MM.1S (cell line): ENCODE measurements around the gene EIF4E.

Experiments
- DNase-seq: peaks from one replicate; pipeline ENCODE4 v3.0.0-alpha.2; 2015
- H2AFZ ChIP-seq: fragments of 300-600 bp; sonication (generic); 2 replicates; pipeline ENCODE4 v1.6.0; 2016; ENCODE audit warnings: antibody characterized with exemption, low read length
- H3F3A ChIP-seq: fragments of 300-600 bp; sonication (generic); 2 replicates; pipeline ENCODE4 v1.6.1; 2016; ENCODE audit warnings: mild to moderate bottlenecking, antibody characterized with exemption, low read length, moderate library complexity, mixed read lengths; ENCODE audit not compliant: insufficient read depth
- H3K27ac ChIP-seq: fragments of 300-600 bp; sonication (generic); 2 replicates; pipeline ENCODE4 v1.5.1; 2016; ENCODE audit warnings: mild to moderate bottlenecking, low read length
- H3K27me3 ChIP-seq: fragments of 300-600 bp; sonication (generic); replicated peaks from 2 replicates; pipeline ENCODE4 v1.6.0; 2016; ENCODE audit warnings: low read length; ENCODE audit not compliant: insufficient read depth
- H3K36me3 ChIP-seq: fragments of 300-600 bp; sonication (generic); replicated peaks from 2 replicates; pipeline ENCODE4 v1.6.1; 2016; ENCODE audit warnings: mild to moderate bottlenecking, low read length, mixed read lengths; ENCODE audit not compliant: insufficient read depth
- H3K4me1 ChIP-seq: fragments of 300-600 bp; sonication (generic); 2 replicates; pipeline ENCODE4 v1.6.1; 2016; ENCODE audit warnings: low read length, mixed read lengths
- H3K4me2 ChIP-seq: fragments of 300-600 bp; sonication (generic); 2 replicates; pipeline ENCODE4 v1.6.0; 2016; ENCODE audit warnings: low read depth, low read length
- H3K4me3 ChIP-seq: fragments of 300-600 bp; sonication (generic); 2 replicates; pipeline ENCODE4 v1.5.1; 2016; ENCODE audit warnings: low read length, mixed read lengths
- H3K79me2 ChIP-seq: fragments of 300-600 bp; sonication (generic); 2 replicates; pipeline ENCODE4 v1.6.1; 2016; ENCODE audit warnings: mixed run types, low read length, mixed read lengths
- H3K9ac ChIP-seq: fragments of 300-600 bp; sonication (generic); 2 replicates; pipeline ENCODE4 v1.6.1; 2016; ENCODE audit warnings: low read length, mixed read lengths
- H3K9me2 ChIP-seq: fragments of 300-600 bp; sonication (generic); replicated peaks from 2 replicates; pipeline ENCODE4 v1.6.1; 2016; ENCODE audit warnings: mild to moderate bottlenecking, low read length, mixed read lengths; ENCODE audit not compliant: insufficient read depth
- H3K9me3 ChIP-seq: fragments of 300-600 bp; sonication (generic); replicated peaks from 2 replicates; pipeline ENCODE4 v1.6.1; 2016; ENCODE audit warnings: mild to moderate bottlenecking, low read length, mixed read lengths; ENCODE audit not compliant: insufficient read depth
- H4K20me1 ChIP-seq: fragments of 300-600 bp; sonication (generic); 2 replicates; pipeline ENCODE4 v1.6.1; 2016; ENCODE audit warnings: mild to moderate bottlenecking, low read length, moderate library complexity, mixed read lengths; ENCODE audit not compliant: insufficient read depth
- EZH2 ChIP-seq: fragments of 300-600 bp; sonication (generic); optimal IDR thresholded peaks from 2 replicates; pipeline ENCODE3; 2017; ENCODE audit warnings: low read depth, mild to moderate bottlenecking, antibody characterized with exemption, low read length, mixed read lengths
- EZH2phosphoT487 ChIP-seq: fragments of 300-600 bp; sonication (generic); IDR thresholded peaks from 2 replicates; pipeline ENCODE4 v1.6.1; 2018; ENCODE audit warnings: antibody characterized with exemption, low read length
- TF ChIP-seq, protein P1 (sequence below): fragments of 300-600 bp; sonication (generic); IDR thresholded peaks from 2 replicates; pipeline ENCODE4 v1.5.1; 2016; ENCODE audit warnings: antibody characterized with exemption, low read length, mixed read lengths

Gene EIF4E

DNA sequence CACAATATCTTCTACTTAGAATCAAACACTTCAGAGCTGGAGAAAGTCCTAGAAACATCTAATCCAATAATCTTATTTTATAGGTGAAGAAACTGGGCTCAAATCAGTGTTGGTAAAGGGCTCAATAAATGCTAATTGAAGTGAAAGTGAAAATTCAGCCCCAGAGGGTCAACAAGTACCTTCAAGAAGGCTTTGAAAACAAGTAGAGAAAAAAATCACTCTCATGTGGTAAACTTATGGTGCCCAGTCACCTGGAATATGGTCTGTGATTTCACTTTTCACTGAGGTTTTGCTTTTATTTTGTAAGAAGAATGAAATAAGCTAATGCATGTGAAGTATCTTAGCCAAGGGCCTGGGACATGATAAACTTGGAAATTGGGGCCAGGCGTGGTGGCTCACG lies 29.1 kb upstream of the EIF4E start:
- no peak overlapping the region for H3K27ac ChIP-seq
- no peak overlapping the region for H3K9ac ChIP-seq
- no peak overlapping the region for H3K4me2 ChIP-seq
- H3K27me3 ChIP-seq = no peaks in the 10 kb centered on the region
- no peaks in the 10 kb centered on the region for H3K36me3 ChIP-seq
- H3F3A ChIP-seq = no peaks in the 10 kb centered on the region
- H3K79me2 ChIP-seq = no peaks in the 10 kb centered on the region
- TF ChIP-seq, protein P1, sequence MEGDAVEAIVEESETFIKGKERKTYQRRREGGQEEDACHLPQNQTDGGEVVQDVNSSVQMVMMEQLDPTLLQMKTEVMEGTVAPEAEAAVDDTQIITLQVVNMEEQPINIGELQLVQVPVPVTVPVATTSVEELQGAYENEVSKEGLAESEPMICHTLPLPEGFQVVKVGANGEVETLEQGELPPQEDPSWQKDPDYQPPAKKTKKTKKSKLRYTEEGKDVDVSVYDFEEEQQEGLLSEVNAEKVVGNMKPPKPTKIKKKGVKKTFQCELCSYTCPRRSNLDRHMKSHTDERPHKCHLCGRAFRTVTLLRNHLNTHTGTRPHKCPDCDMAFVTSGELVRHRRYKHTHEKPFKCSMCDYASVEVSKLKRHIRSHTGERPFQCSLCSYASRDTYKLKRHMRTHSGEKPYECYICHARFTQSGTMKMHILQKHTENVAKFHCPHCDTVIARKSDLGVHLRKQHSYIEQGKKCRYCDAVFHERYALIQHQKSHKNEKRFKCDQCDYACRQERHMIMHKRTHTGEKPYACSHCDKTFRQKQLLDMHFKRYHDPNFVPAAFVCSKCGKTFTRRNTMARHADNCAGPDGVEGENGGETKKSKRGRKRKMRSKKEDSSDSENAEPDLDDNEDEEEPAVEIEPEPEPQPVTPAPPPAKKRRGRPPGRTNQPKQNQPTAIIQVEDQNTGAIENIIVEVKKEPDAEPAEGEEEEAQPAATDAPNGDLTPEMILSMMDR = no peak
- TF ChIP-seq EZH2 (no peak), EZH2phosphoT487 (no peak)
- DNase-seq = peak; percentile 66
- H2AFZ ChIP-seq = no peak overlapping the region
- no peaks in the 10 kb centered on the region for H3K9me2 ChIP-seq
- no peaks in the 10 kb centered on the region for H3K9me3 ChIP-seq
- H3K4me1 ChIP-seq = no peaks in the 10 kb centered on the region
- no peak overlapping the region for H3K4me3 ChIP-seq
- H4K20me1 ChIP-seq = no peaks in the 10 kb centered on the region

GRCh38 chr4:98955229-98955628 lies 26.3 kb upstream of the EIF4E start:
- Histone ChIP-seq H4K20me1 (no peaks in the 10 kb centered on the region), H3K27me3 (no peaks in the 10 kb centered on the region)

GRCh38 chr4:98951710-98952109 lies 22.8 kb upstream of the EIF4E start:
- no peaks in the 10 kb centered on the region for H3K9me2 ChIP-seq
- H4K20me1 ChIP-seq = no peaks in the 10 kb centered on the region
- no peak overlapping the region for H3K4me3 ChIP-seq
- no peaks in the 10 kb centered on the region for H3F3A ChIP-seq
- no peaks in the 10 kb centered on the region for H3K27me3 ChIP-seq
- no peak for TF ChIP-seq EZH2
- TF ChIP-seq, protein P1 = no peak
- TF ChIP-seq EZH2phosphoT487 = no peak
- H3K79me2 ChIP-seq = no peaks in the 10 kb centered on the region
- no peak for DNase-seq
- H2AFZ ChIP-seq = no peak overlapping the region
- H3K9ac ChIP-seq = no peak overlapping the region
- no peaks in the 10 kb centered on the region for H3K4me1 ChIP-seq
- no peaks in the 10 kb centered on the region for H3K36me3 ChIP-seq
- H3K4me2 ChIP-seq = no peak overlapping the region
- H3K9me3 ChIP-seq = no peaks in the 10 kb centered on the region
- H3K27ac ChIP-seq = no peak overlapping the region

More at GRCh38 chr4:98955229-98955628, 26.3 kb upstream of the EIF4E start:
- no peak for DNase-seq
- no peaks in the 10 kb centered on the region for H3F3A ChIP-seq
- no peak overlapping the region for H3K4me3 ChIP-seq
- H3K79me2 ChIP-seq = no peaks in the 10 kb centered on the region
- no peak overlapping the region for H2AFZ ChIP-seq
- H3K9ac ChIP-seq = no peak overlapping the region
- no peaks in the 10 kb centered on the region for H3K36me3 ChIP-seq
- no peaks in the 10 kb centered on the region for H3K9me2 ChIP-seq
- H3K4me1 ChIP-seq = no peaks in the 10 kb centered on the region
- no peak overlapping the region for H3K4me2 ChIP-seq
- no peaks in the 10 kb centered on the region for H3K9me3 ChIP-seq
- TF ChIP-seq EZH2 (no peak), EZH2phosphoT487 (no peak)
- TF ChIP-seq, protein P1 = no peak
- H3K27ac ChIP-seq = no peak overlapping the region
